Right forelimb (tissue), 1 donor: Measurements from ENCODE around the gene DEFB119.
"Not testable (repeated sequence)": the region's sequence is repeated elsewhere in the genome, so short reads cannot be mapped to it uniquely, and the experiment has no call there.

Experiments used
- DNase-seq: peaks from one replicate; pipeline ENCODE4 v3.0.0-alpha.2; 2018

The DEFB119 gene

GRCh38 chr20:31390490-31390889, at the start of gene DEFB119:
DEFB119 (minus strand) TSS chr20:31390590; CDS start chr20:31390483, 107 bp downstream.
- DNase-seq = no peak

GRCh38 chr20:31430568-31431115, 40.3 kb upstream of the DEFB119 start:
- DNase-seq = no peak

- not testable (repeated sequence) for DNase-seq
Measured at GRCh38 chr20:31427576-31427975, 37.2 kb upstream of the DEFB119 start.

GRCh38 chr20:31426891-31427551, 36.6 kb upstream of the DEFB119 start:
- not testable (repeated sequence) for DNase-seq

- DNase-seq = no peak
Measured at GRCh38 chr20:31425797-31426196, 35.4 kb upstream of the DEFB119 start.

- DNase-seq = no peak
Measured at GRCh38 chr20:31418307-31418706, 27.9 kb upstream of the DEFB119 start.

- no peak for DNase-seq
Measured at GRCh38 chr20:31415653-31416052, 25.3 kb upstream of the DEFB119 start.

- no peak for DNase-seq
Measured at GRCh38 chr20:31414381-31414780, 24.0 kb upstream of the DEFB119 start.

GRCh38 chr20:31410011-31410410, 19.6 kb upstream of the DEFB119 start:
- DNase-seq = no peak

- DNase-seq = no peak
Measured at GRCh38 chr20:31406115-31406514, 15.7 kb upstream of the DEFB119 start, which contains the start of gene DEFB121. DEFB121 (minus strand) TSS chr20:31406215; CDS start chr20:31406152, 63 bp downstream.

GRCh38 chr20:31403886-31404285, 13.5 kb upstream of the DEFB119 start:
- no peak for DNase-seq

- no peak for DNase-seq
Measured at GRCh38 chr20:31394900-31395299, 4.5 kb upstream of the DEFB119 start.

- no peak for DNase-seq
Measured at GRCh38 chr20:31392836-31393235, 2.4 kb upstream of the DEFB119 start.

- DNase-seq = no peak
Measured at GRCh38 chr20:31374346-31374745, 16.0 kb downstream of the DEFB119 start.

- DNase-seq = no peak
Measured at GRCh38 chr20:31368301-31368700, 22.1 kb downstream of the DEFB119 start, which contains the start of gene DEFB118. DEFB118 (plus strand) TSS chr20:31368601; CDS start chr20:31368651, 50 bp downstream.

- not testable (repeated sequence) for DNase-seq
Measured at GRCh38 chr20:31364272-31364671, 26.1 kb downstream of the DEFB119 start.

GRCh38 chr20:31363295-31363694, 27.1 kb downstream of the DEFB119 start:
- no peak for DNase-seq

GRCh38 chr20:31355981-31356380, 34.4 kb downstream of the DEFB119 start:
- no peak for DNase-seq

- DNase-seq = no peak
Measured at GRCh38 chr20:31341470-31341869, 48.9 kb downstream of the DEFB119 start.

- DNase-seq = no peak
Measured at GRCh38 chr20:31330893-31331292, 59.5 kb downstream of the DEFB119 start.
